HUES48 (cell line): ENCODE measurements around the gene ETHE1.

Experiments used
- H3K27ac ChIP-seq: one replicate; pipeline ENCODE4 v1.7.0; 2013; ENCODE audit warnings: low read depth, low read length, inconsistent platforms
- H3K27me3 ChIP-seq: 2 replicates; pipeline ENCODE4 v1.6.1; 2013; ENCODE audit warnings: mild to moderate bottlenecking, low read length; ENCODE audit not compliant: control insufficient read depth, insufficient read depth
- H3K36me3 ChIP-seq: 2 replicates; pipeline ENCODE4 v1.6.1; 2013; ENCODE audit warnings: low read length; ENCODE audit not compliant: control insufficient read depth, insufficient read depth
- H3K4me1 ChIP-seq: 2 replicates; pipeline ENCODE4 v1.6.1; 2013; ENCODE audit warnings: mild to moderate bottlenecking, low read length; ENCODE audit not compliant: control insufficient read depth, insufficient read depth
- H3K4me3 ChIP-seq: 2 replicates; pipeline ENCODE4 v1.5.1; 2013; ENCODE audit warnings: mild to moderate bottlenecking, low read depth, low read length
- H3K9ac ChIP-seq: 2 replicates; pipeline ENCODE4 v1.6.1; 2013; ENCODE audit warnings: mild to moderate bottlenecking, low read depth, low read length, moderate library complexity
- H3K9me3 ChIP-seq: 2 replicates; pipeline ENCODE4 v1.6.1; 2013; ENCODE audit warnings: low read length; ENCODE audit not compliant: control insufficient read depth, insufficient read depth

ETHE1 gene

DNA sequence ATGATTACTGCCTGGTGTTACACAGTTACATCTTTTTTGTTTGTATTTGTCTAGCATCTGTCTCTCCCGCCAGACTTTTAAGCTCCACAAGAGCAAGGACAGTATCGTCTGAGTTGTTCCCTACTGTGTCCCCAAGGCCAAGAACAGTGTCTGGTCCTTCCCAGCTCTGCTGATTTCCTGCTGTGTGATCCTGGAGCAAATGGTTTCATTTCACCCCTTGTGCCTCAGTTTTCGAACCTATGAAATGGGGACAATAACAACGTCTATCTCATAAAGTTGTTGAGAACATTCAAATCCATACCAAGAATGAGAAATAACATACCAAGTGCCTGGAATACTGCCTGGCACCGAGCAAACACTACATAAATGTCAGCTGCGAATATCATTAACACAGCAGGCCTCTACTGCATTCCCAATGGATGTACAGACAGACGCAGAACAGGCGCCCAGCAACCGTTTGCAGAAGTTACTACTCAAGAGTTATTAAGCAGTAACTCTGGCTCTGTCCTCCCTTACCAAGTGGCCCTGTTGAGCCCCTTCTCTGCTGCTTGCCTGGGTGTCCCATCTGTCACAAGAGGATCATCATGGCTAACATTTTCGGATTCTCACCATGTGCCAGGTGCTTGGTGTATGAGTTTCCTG lies 36.9 kb upstream of the ETHE1 start:
- no peaks in the 10 kb centered on the region for H3K4me1 ChIP-seq
- no peak overlapping the region for H3K9ac ChIP-seq
- H3K9me3 ChIP-seq = no peaks in the 10 kb centered on the region
- no peaks in the 10 kb centered on the region for H3K27me3 ChIP-seq
- peaks cover 16% of the 10 kb centered on the region; the same call in 1 of the 2 replicates for H3K36me3 ChIP-seq
- no peak overlapping the region for H3K4me3 ChIP-seq
- no peak overlapping the region for H3K27ac ChIP-seq

GRCh38 chr19:43562698-43563241 lies 35.8 kb upstream of the ETHE1 start:
- no peak overlapping the region for H3K9ac ChIP-seq
- no peak overlapping the region for H3K27ac ChIP-seq
- H3K36me3 ChIP-seq = peaks cover 20% of the 10 kb centered on the region

DNA sequence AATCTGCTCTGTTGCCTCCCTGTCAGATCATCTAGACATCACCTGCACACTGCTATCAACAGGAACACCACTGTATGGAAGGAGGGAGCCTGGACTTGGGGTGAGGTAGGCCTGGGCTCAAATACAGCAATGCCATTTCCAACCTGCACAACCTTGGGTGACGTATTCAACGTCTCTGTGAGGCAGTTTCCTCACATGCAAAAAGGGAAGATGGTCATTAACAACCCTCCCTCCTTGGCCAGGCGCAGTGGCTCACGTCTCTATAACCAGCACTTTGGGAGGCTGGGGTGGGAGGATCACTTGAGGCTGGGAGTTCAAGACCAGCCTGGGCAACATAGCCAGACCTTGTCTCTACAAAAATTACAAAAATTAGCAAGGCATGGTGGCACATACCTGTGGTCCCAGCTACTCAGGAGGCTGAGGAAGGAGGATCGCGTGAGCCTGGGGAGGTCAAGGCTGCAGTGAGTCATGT lies 35.3 kb upstream of the ETHE1 start:
- Histone ChIP-seq H3K27ac (no peak overlapping the region), H3K4me1 (no peaks in the 10 kb centered on the region), H3K36me3 (peaks cover 25% of the 10 kb centered on the region), H3K9me3 (no peaks in the 10 kb centered on the region), H3K27me3 (no peaks in the 10 kb centered on the region), H3K9ac (no peak overlapping the region), H3K4me3 (no peak overlapping the region)

More at GRCh38 chr19:43562698-43563241, 35.8 kb upstream of the ETHE1 start:
- Histone ChIP-seq H3K27me3 (no peaks in the 10 kb centered on the region), H3K4me1 (no peaks in the 10 kb centered on the region), H3K9me3 (no peaks in the 10 kb centered on the region), H3K4me3 (no peak overlapping the region)

DNA sequence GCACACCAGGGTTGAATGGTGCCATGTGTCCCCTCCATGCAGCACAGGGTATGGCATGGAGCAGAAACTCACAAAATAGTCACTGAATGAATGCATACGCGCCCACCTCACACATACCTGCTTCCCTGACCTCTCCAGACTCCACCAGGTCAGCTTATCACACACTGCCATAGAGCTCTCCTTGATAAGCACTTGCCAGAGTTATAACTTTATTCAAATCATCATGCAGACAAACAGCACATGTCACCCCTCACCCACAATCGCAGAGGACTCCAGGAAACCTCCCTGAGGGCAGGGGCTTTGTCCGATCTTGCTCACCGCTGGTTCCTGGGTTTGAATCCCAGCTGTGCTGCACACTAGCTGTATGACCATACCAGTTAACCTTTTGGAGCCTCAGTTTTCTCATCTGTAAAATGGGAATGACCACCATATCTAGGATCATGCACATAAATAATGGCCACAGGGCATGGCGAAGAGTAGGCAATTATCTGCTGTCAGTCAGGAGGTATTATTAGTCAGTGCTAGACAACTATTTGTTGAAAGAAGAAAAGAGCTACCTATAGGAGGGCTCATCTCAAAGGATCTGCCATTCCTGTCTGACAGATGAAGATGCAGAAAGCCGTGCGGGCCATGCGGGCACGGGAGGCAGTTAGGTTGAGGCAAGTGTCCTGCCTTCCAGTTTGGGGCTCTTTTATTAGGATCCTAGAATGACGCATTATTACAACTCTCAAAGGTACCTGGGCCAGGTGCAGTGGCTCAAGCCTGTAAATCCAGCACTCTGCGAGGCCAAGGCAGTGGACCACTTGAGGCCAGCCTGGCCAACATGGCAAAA lies 34.4 kb upstream of the ETHE1 start:
- no peak overlapping the region for H3K27ac ChIP-seq
- H3K27me3 ChIP-seq = no peaks in the 10 kb centered on the region
- no peaks in the 10 kb centered on the region for H3K4me1 ChIP-seq
- peaks cover 26% of the 10 kb centered on the region for H3K36me3 ChIP-seq
- H3K9me3 ChIP-seq = no peaks in the 10 kb centered on the region
- H3K4me3 ChIP-seq = no peak overlapping the region
- H3K9ac ChIP-seq = no peak overlapping the region

GRCh38 chr19:43560687-43561086 lies 33.7 kb upstream of the ETHE1 start:
- H3K4me3 ChIP-seq = no peak overlapping the region
- H3K4me1 ChIP-seq = no peaks in the 10 kb centered on the region
- no peaks in the 10 kb centered on the region for H3K9me3 ChIP-seq
- no peaks in the 10 kb centered on the region for H3K27me3 ChIP-seq
- H3K27ac ChIP-seq = no peak overlapping the region
- peaks cover 26% of the 10 kb centered on the region for H3K36me3 ChIP-seq
- H3K9ac ChIP-seq = no peak overlapping the region

DNA sequence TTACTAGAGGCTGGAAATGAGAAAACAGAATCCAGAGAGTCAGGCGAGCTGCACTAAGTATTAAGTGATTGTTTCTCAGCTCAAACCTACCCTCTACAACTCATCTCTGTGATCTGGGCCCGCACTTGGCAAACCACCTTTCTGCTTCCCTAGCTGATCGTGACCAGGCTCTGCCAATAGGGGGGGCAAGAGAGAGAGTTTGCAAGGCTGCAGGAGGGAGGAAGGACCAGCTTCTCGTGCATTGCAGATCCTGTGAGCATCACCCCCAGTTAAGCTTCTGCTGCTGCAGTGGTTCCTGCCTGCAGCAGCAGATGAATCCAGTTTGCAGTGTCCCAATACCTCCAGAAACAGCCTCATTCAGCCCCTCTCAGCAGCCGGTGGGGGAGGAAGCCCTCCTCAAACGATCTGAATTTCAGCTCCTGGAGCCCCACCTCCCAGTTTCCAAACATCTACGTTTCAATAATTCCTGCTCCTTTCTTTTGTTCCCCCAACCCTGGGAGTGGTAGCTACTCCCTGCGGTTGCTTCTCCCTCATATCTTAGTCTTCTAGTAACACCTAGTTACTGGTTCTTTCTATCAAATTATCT lies 28.3 kb upstream of the ETHE1 start:
- Histone ChIP-seq H3K27ac (no peak overlapping the region), H3K9me3 (no peaks in the 10 kb centered on the region), H3K9ac (no peak overlapping the region), H3K27me3 (no peaks in the 10 kb centered on the region), H3K4me1 (no peaks in the 10 kb centered on the region), H3K4me3 (no peak overlapping the region), H3K36me3 (peaks cover 51% of the 10 kb centered on the region)

DNA sequence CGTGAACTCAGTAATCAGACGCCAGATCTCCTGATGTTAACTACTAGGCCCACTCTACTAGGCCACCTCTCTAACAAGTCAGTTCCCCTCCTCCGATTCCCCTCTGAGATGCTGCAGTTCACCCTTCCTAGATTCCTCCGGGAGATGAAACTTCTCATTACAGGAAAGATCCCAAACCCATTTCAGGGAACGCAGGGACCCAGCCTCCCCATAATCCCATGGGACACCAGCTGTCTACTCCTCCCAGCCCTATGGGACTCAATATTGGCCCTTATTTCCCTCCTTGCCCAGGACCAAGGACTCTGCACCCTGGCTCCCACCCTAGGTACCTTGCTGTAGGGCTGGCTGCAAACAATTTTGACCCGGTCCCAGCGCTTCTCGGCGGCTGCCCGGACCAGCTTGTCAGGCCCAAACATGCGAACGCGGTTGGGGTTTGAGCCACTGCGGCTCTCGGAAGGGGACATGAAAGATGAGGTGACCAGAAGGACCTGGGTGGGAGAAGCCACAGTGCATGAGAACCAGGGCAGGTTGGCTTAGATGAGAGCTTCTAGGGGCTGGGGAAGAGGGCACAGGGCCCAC lies 27.4 kb upstream of the ETHE1 start:
- no peaks in the 10 kb centered on the region for H3K27me3 ChIP-seq

GRCh38 chr19:43553656-43554055 lies 26.7 kb upstream of the ETHE1 start:
- Histone ChIP-seq H3K4me3 (no peak overlapping the region), H3K27me3 (no peaks in the 10 kb centered on the region), H3K4me1 (no peaks in the 10 kb centered on the region), H3K9ac (no peak overlapping the region), H3K36me3 (peaks cover 62% of the 10 kb centered on the region), H3K27ac (no peak overlapping the region), H3K9me3 (no peaks in the 10 kb centered on the region)

More for the DNA sequence above, 27.4 kb upstream of the ETHE1 start:
- Histone ChIP-seq H3K4me3 (no peak overlapping the region), H3K4me1 (no peaks in the 10 kb centered on the region), H3K9ac (no peak overlapping the region), H3K9me3 (no peaks in the 10 kb centered on the region), H3K27ac (no peak overlapping the region), H3K36me3 (peaks cover 57% of the 10 kb centered on the region)

DNA sequence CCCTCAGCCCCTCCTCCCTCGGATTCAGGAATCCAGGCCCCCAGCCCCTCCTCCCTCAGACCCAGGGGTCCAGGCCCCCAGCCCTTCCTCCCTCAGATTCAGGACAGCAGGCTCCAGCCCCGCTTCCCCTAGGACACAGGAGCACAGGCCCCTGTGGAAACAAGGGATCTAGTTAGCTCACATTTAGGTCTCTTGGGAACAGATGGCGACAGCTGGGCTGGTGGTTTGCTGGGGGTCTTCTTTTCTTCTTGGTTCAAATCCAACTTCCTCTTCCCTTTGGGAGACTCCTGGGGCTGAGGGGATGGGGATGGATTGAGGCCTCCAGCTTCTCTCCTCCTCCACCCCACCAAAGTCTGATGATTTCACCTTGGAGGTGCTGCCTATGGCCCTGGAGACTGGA lies 25.6 kb upstream of the ETHE1 start:
- Histone ChIP-seq H3K9me3 (no peaks in the 10 kb centered on the region), H3K9ac (no peak overlapping the region), H3K27ac (no peak overlapping the region), H3K4me3 (no peak overlapping the region), H3K36me3 (peaks cover 57% of the 10 kb centered on the region), H3K27me3 (no peaks in the 10 kb centered on the region), H3K4me1 (no peaks in the 10 kb centered on the region)

- no peak overlapping the region for H3K9ac ChIP-seq
- H3K9me3 ChIP-seq = no peaks in the 10 kb centered on the region
- H3K36me3 ChIP-seq = peaks cover 53% of the 10 kb centered on the region
- H3K27me3 ChIP-seq = no peaks in the 10 kb centered on the region
- no peak overlapping the region for H3K4me3 ChIP-seq
- no peaks in the 10 kb centered on the region for H3K4me1 ChIP-seq
- H3K27ac ChIP-seq = no peak overlapping the region
Measured at GRCh38 chr19:43552198-43552450, 25.1 kb upstream of the ETHE1 start.
